Heart left ventricle (tissue), 13 donors: Measurements from ENCODE around the gene INTS12.

Experiments used
- CTCF ChIP-seq, 12 donors: fragments of 200-600 bp; sonication (generic) in 4 of 12; IDR thresholded peaks; one replicate each; pipeline versions ENCODE4 v1.5.0 to v1.8.0; 2018 to 2022; ENCODE audit warnings: antibody characterized with exemption in 12 of 12, mild to moderate bottlenecking in 5 of 12
- POLR2A ChIP-seq, 2 donors: fragments of 450-650 bp; IDR thresholded peaks; one replicate each; pipeline ENCODE4 v1.6.1; 2017; ENCODE audit warnings: antibody characterized with exemption in 2 of 2, mild to moderate bottlenecking in 2 of 2, moderate library complexity in 2 of 2
- donor health status: ischemic (EF 13 %, LVEDD 7.1; RV severe dilation, severe dysfunction).
- donor health status: DM: no; HTN: yes; CAD: no.
- donor health status: DM: no; HTN: no; CAD: no.
- donor health status: ischemic (EF 25% LVEDD 6.9; RV normal size, moderate dysfunction).
- donor health status: ischemic (EF 25% LVEDD 5.7; RV mildly dilated, moderate dysfunction).
- donor health status: ischemic (EF 35%, LVEDD 5.7; RV mildly dilated, moderate dysfunction).
- donor health status: nonischemic (EF 11% LVEDD 7.7; RV severe dilation, severe dysfunction).
- donor health status: DM: yes; HTN: yes; CAD: no.
- donor health status: PGD.
- donor health status: ischemic (EF 29% LVEDD 5.4; RV normal size, mild dysfunction).
- donor health status: nonischemic (EF 23%, LVEDD 6.1; RV moderate dilation, normal function).

GRCh38 chr4:105708181-105709080 lies at the start of gene INTS12, which contains the start of gene GSTCD:
- TF ChIP-seq CTCF (IDR thresholded peaks at IDR 0.05) (no peak), POLR2A (IDR thresholded peaks at IDR 0.05) (peak in 1 of 2 donors; percentile 63)
